Stomach (tissue), 4 donors: Measurements from ENCODE around the gene PRKACB.

ENCODE experiments used
- EP300 ChIP-seq: sonication (generic); formaldehyde crosslinking; IDR thresholded peaks from one replicate; pipeline ENCODE4 v1.6.1; 2017; ENCODE audit warnings: antibody characterized with exemption
- POLR2A ChIP-seq, 4 donors: fragments of 450-650 bp; IDR thresholded peaks; one replicate each; pipeline ENCODE4 v1.6.1; 2016; ENCODE audit warnings: antibody characterized with exemption in 4 of 4, control low read depth in 2 of 4, mild to moderate bottlenecking in 1 of 4, moderate library complexity in 1 of 4
- TF ChIP-seq, protein P1 (sequence below), 7 experiments: fragments of 450-650 bp in 4 of 7; fragments of 200-600 bp in 3 of 7; sonication (generic) in 3 of 7; IDR thresholded peaks; one replicate each; pipeline ENCODE4 v1.5.1; 2016 to 2019; ENCODE audit warnings: antibody characterized with exemption in 7 of 7, control low read depth in 2 of 7, mild to moderate bottlenecking in 1 of 7

DNA sequence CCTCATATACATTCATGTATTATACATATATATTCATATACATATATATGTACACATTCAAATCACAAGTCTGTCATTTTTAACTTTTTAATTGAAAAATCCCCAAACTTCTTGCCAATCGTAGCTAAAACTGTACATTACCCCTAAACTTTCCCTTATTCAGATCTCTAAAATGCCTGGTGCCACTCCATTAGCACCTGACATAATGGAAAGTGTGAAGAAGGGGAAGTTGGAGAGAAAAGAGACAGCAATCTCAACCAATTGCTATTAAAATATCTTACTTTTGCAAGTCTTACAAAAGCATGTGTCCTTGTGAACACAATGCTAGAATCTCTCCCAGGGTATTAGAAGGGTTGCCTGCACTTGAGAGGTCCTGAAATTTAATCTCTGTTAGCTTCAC, 22.7 kb upstream of the PRKACB start:
- TF ChIP-seq, protein P1, sequence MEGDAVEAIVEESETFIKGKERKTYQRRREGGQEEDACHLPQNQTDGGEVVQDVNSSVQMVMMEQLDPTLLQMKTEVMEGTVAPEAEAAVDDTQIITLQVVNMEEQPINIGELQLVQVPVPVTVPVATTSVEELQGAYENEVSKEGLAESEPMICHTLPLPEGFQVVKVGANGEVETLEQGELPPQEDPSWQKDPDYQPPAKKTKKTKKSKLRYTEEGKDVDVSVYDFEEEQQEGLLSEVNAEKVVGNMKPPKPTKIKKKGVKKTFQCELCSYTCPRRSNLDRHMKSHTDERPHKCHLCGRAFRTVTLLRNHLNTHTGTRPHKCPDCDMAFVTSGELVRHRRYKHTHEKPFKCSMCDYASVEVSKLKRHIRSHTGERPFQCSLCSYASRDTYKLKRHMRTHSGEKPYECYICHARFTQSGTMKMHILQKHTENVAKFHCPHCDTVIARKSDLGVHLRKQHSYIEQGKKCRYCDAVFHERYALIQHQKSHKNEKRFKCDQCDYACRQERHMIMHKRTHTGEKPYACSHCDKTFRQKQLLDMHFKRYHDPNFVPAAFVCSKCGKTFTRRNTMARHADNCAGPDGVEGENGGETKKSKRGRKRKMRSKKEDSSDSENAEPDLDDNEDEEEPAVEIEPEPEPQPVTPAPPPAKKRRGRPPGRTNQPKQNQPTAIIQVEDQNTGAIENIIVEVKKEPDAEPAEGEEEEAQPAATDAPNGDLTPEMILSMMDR (IDR thresholded peaks at IDR 0.05) = no peak
- TF ChIP-seq EP300 (no peak), POLR2A (IDR thresholded peaks at IDR 0.05) (no peak)
